B cell (primary cell): Measurements from ENCODE around the gene HSPB7. TPM values are rescaled to one million over a fixed set of nuclear protein-coding genes. Genes with fewer than 3 reads are reported as not detected.
"Not testable (repeated sequence)": the region's sequence is repeated elsewhere in the genome, so short reads cannot be mapped to it uniquely, and the experiment has no call there.

Experiments used
- ATAC-seq: fragments of 200-7000 bp; cut with Tn5 transposase; one replicate; pipeline ENCODE4 v1.10.0; 2021; ENCODE audit warnings: low read depth, mild to moderate bottlenecking, moderate number of reproducible peaks, moderate library complexity
- CTCF ChIA-PET: fragments of 350-600 bp; sonication (Branson Sonifier 250); formaldehyde crosslinking; loops from one replicate; lab custom pipeline; 2021; ENCODE audit warnings: antibody characterized with exemption, inconsistent platforms; lab: Charles Lee
- POLR2A ChIA-PET: fragments of 350-600 bp; sonication (Branson Sonifier 250); formaldehyde crosslinking; loops from one replicate; lab custom pipeline; 2021; ENCODE audit warnings: antibody characterized with exemption; lab: Charles Lee
- DNase-seq: peaks from one replicate; pipeline ENCODE4 v3.0.0; 2013
- H2AFZ ChIP-seq: 2 replicates; pipeline ENCODE4 v1.6.1; 2012; ENCODE audit warnings: mild to moderate bottlenecking, low read depth, low read length; ENCODE audit not compliant: insufficient read depth, poor library complexity, severe bottlenecking
- H3K27ac ChIP-seq, 2 donors: 1 replicate in 1 of 2; 2 replicates in 1 of 2; pipeline ENCODE4 v1.5.1; 2012 to 2013; ENCODE audit warnings: low read length in 2 of 2, mild to moderate bottlenecking in 2 of 2, moderate library complexity in 1 of 2
- H3K27me3 ChIP-seq, 4 experiments: fragments of 200-600 bp in 1 of 4; sonication (generic) in 1 of 4; replicated peaks in 1 of 4; 1 replicate in 2 of 4; 2 replicates in 2 of 4; pipeline versions ENCODE4 v1.6.1 to v1.7.0; 2013 to 2016; ENCODE audit warnings: low read length in 3 of 4, mild to moderate bottlenecking in 2 of 4, mixed read lengths in 1 of 4, moderate library complexity in 1 of 4; ENCODE audit not compliant: insufficient read depth in 4 of 4, control insufficient read depth in 3 of 4; ENCODE audit errors: control extremely low read depth in 1 of 4
- H3K36me3 ChIP-seq, 2 experiments: replicated peaks in 1 of 2; 1 replicate in 1 of 2; 2 replicates in 1 of 2; pipeline versions ENCODE4 v1.6.1 to v1.7.1; 2013; ENCODE audit warnings: low read length in 1 of 2; ENCODE audit not compliant: insufficient read depth in 2 of 2, control insufficient read depth in 1 of 2; ENCODE audit errors: control extremely low read depth in 1 of 2, extremely low read depth in 1 of 2
- H3K4me1 ChIP-seq, 2 donors: fragments of 200-600 bp in 1 of 2; sonication (generic) in 1 of 2; 1 replicate in 1 of 2; 2 replicates in 1 of 2; pipeline versions ENCODE4 v1.5.1 to v1.6.1; 2013 to 2017; ENCODE audit warnings: low read length in 2 of 2; ENCODE audit not compliant: control insufficient read depth in 2 of 2, insufficient read depth in 2 of 2
- H3K4me2 ChIP-seq: replicated peaks from 2 replicates; pipeline ENCODE3; 2012; ENCODE audit warnings: mild to moderate bottlenecking, low read depth, low read length; ENCODE audit not compliant: poor library complexity, severe bottlenecking
- H3K4me3 ChIP-seq, 5 experiments: fragments of 200-600 bp in 1 of 5; sonication (generic) in 1 of 5; 1 replicate in 3 of 5; 2 replicates in 2 of 5; pipeline versions ENCODE4 v1.5.1 to v1.7.0; 2011 to 2016; ENCODE audit warnings: low read length in 4 of 5, mild to moderate bottlenecking in 4 of 5, low read depth in 2 of 5, control low read depth in 1 of 5, moderate library complexity in 1 of 5; ENCODE audit not compliant: insufficient read depth in 1 of 5; ENCODE audit errors: control extremely low read depth in 1 of 5, extremely low read depth in 1 of 5
- H3K79me2 ChIP-seq: fragments of 200-600 bp; sonication (generic); one replicate; pipeline ENCODE4 v1.6.0; 2016; ENCODE audit warnings: low read length; ENCODE audit not compliant: control insufficient read depth, insufficient read depth
- H3K9ac ChIP-seq: fragments of 200-600 bp; sonication (generic); 2 replicates; pipeline ENCODE4 v1.6.1; 2017; ENCODE audit warnings: mild to moderate bottlenecking, low read length, moderate library complexity
- H3K9me3 ChIP-seq, 3 donors: one replicate each; pipeline versions ENCODE4 v1.6.1 to v1.7.1; 2013; ENCODE audit warnings: low read length in 2 of 3; ENCODE audit not compliant: control insufficient read depth in 2 of 3, insufficient read depth in 1 of 3; ENCODE audit errors: control extremely low read depth in 1 of 3
- H4K20me1 ChIP-seq: 2 replicates; pipeline ENCODE4 v1.6.0; 2012; ENCODE audit warnings: mild to moderate bottlenecking, low read length; ENCODE audit not compliant: insufficient read depth, control insufficient read depth, poor library complexity, severe bottlenecking
- H3K27ac Mint-ChIP-seq: one replicate; pipeline ENCODE4 v1.8.0; 2021; ENCODE audit warnings: mixed read lengths
- H3K27me3 Mint-ChIP-seq: one replicate; pipeline ENCODE4 v1.8.0; 2021; ENCODE audit warnings: mixed read lengths
- H3K4me1 Mint-ChIP-seq: one replicate; pipeline ENCODE4 v1.8.0; 2021; ENCODE audit warnings: mixed read lengths
- H3K4me3 Mint-ChIP-seq: one replicate; pipeline ENCODE4 v1.8.0; 2021; ENCODE audit warnings: mixed read lengths
- H3K9me3 Mint-ChIP-seq: one replicate; pipeline ENCODE4 v1.8.0; 2022; ENCODE audit warnings: mixed read lengths; ENCODE audit not compliant: insufficient read depth
- CTCF ChIP-seq: fragments of 200-600 bp; IDR thresholded peaks from one replicate; pipeline ENCODE4 v1.8.0; 2022; ENCODE audit warnings: antibody characterized with exemption, mild to moderate bottlenecking
- EZH2 ChIP-seq: IDR thresholded peaks from 2 replicates; pipeline ENCODE4 v1.6.1; 2012; ENCODE audit warnings: borderline replicate concordance, low read depth, mild to moderate bottlenecking, moderate library complexity, low read length; ENCODE audit not compliant: insufficient read depth, poor library complexity, severe bottlenecking
- WGBS: methylation state at CpG from one replicate; pipeline ENCODE4 v1.1.5; 2013; ENCODE audit warnings: missing lambda C conversion rate; ENCODE audit not compliant: insufficient coverage; 5-methylcytosine and 5-hydroxymethylcytosine counted together
- intact Hi-C: fragments of 100-400 bp; cut with micrococcal nuclease; formaldehyde crosslinking; loops from one replicate; pipeline ENCODE4 v1.10.0; 2022
- polyA plus RNA-seq: library from polyadenylated mRNA; depleted of rRNA; stranded (reverse); fragments of >200 nt; gene quantifications from 2 replicates; pipeline ENCODE4 v1.2.3, GENCODE V29; 2012
- total RNA-seq, 2 donors: library from RNA; stranded (reverse); fragments of 120-200 nt in 1 of 2; gene quantifications; 1 replicate in 1 of 2; 2 replicates in 1 of 2; pipeline versions ENCODE4 v1.2.3 to v1.2.4, GENCODE V29; 2013 to 2022

The HSPB7 gene
- total and polyA plus RNA-seq, 2 donors (not counting 1 experiment from before 2014, with no cell fraction given) = not detected

GRCh38 chr1:16063921-16064320 is 46.1 kb upstream of the HSPB7 start:
- Histone ChIP-seq H3K4me3 (no peak overlapping the region), H3K9me3 (no peaks in the 10 kb centered on the region), H2AFZ (no peak overlapping the region), H4K20me1 (no peaks in the 10 kb centered on the region), H3K27me3 (peaks cover 0 to 6% (median 0%) of the 10 kb centered on the region in 4 experiments), H3K36me3 (no peaks in the 10 kb centered on the region), H3K4me2 (no peak overlapping the region), H3K79me2 (no peaks in the 10 kb centered on the region), H3K27ac (no peak overlapping the region), H3K9ac (no peak overlapping the region), H3K4me1 (no peaks in the 10 kb centered on the region)
- peaks cover 37% of the 10 kb centered on the region for H3K27me3 Mint-ChIP-seq
- ATAC-seq (no peak), DNase-seq (no peak)
- no peaks in the 10 kb centered on the region for H3K9me3 Mint-ChIP-seq
- no peaks in the 10 kb centered on the region for H3K4me1 Mint-ChIP-seq
- ChIA-PET CTCF (interaction anchor here (1.1 kb wide), 1 partner anchor 9 kb away, joined by 4 read pairs; the partner anchor contains the start of gene FAM131C), POLR2A (interaction anchor here (0.6 kb wide), 1 partner anchor 128 kb away, joined by 6 read pairs; no protein-coding TSS in a partner anchor)
- TF ChIP-seq EZH2 = no peak
- TF ChIP-seq CTCF = no peak
- H3K4me3 Mint-ChIP-seq = no peak overlapping the region
- WGBS = 44% methylated on average over 9 of the region's 9 CpGs
- no peak overlapping the region for H3K27ac Mint-ChIP-seq
- intact Hi-C loops = no loop called here

- no peak overlapping the region for H3K4me3 Mint-ChIP-seq
- H3K9me3 Mint-ChIP-seq = no peaks in the 10 kb centered on the region
- H3K4me3 ChIP-seq = no peak overlapping the region
- no peaks in the 10 kb centered on the region for H3K79me2 ChIP-seq
- POLR2A ChIA-PET = no interaction called here
- no peak overlapping the region for H3K27ac ChIP-seq
- H3K36me3 ChIP-seq = no peaks in the 10 kb centered on the region
- CTCF ChIA-PET = no interaction called here
- no peaks in the 10 kb centered on the region for H3K9me3 ChIP-seq
- no peak for TF ChIP-seq EZH2
- TF ChIP-seq CTCF = no peak
- no peak overlapping the region for H3K27ac Mint-ChIP-seq
- no peaks in the 10 kb centered on the region for H3K4me1 ChIP-seq
- H3K4me2 ChIP-seq = no peak overlapping the region
- H3K27me3 ChIP-seq = peaks cover 0 to 6% (median 0%) of the 10 kb centered on the region in 4 experiments
- ATAC-seq (no peak), DNase-seq (no peak)
- H3K9ac ChIP-seq = no peak overlapping the region
- H4K20me1 ChIP-seq = no peaks in the 10 kb centered on the region
- peaks cover 34% of the 10 kb centered on the region for H3K27me3 Mint-ChIP-seq
- H2AFZ ChIP-seq = no peak overlapping the region
- no peaks in the 10 kb centered on the region for H3K4me1 Mint-ChIP-seq
- intact Hi-C loops = no loop called here
- WGBS = 95% methylated on average over 14 of the region's 15 CpGs
Measured at GRCh38 chr1:16063226-16063829, 45.5 kb upstream of the HSPB7 start.

- POLR2A ChIA-PET, CTCF ChIA-PET, H3K4me1 ChIP-seq, H3K27ac Mint-ChIP-seq, intact Hi-C loops, H3K9me3 ChIP-seq, H3K4me3 Mint-ChIP-seq, H4K20me1 ChIP-seq, H3K79me2 ChIP-seq, H3K9ac ChIP-seq, H3K27ac ChIP-seq, H3K4me2 ChIP-seq, H3K4me3 ChIP-seq, H2AFZ ChIP-seq, H3K36me3 ChIP-seq, DNase-seq, H3K27me3 ChIP-seq, H3K4me1 Mint-ChIP-seq, ATAC-seq, H3K9me3 Mint-ChIP-seq: not testable (repeated sequence)
- peaks cover 33% of the 10 kb centered on the region for H3K27me3 Mint-ChIP-seq
- WGBS = 92% methylated on average over 6 of the region's 9 CpGs
Measured at GRCh38 chr1:16062687-16063075, 44.8 kb upstream of the HSPB7 start.
